ENCODE data around the gene ASXL1.

Gene ASXL1

DNA sequence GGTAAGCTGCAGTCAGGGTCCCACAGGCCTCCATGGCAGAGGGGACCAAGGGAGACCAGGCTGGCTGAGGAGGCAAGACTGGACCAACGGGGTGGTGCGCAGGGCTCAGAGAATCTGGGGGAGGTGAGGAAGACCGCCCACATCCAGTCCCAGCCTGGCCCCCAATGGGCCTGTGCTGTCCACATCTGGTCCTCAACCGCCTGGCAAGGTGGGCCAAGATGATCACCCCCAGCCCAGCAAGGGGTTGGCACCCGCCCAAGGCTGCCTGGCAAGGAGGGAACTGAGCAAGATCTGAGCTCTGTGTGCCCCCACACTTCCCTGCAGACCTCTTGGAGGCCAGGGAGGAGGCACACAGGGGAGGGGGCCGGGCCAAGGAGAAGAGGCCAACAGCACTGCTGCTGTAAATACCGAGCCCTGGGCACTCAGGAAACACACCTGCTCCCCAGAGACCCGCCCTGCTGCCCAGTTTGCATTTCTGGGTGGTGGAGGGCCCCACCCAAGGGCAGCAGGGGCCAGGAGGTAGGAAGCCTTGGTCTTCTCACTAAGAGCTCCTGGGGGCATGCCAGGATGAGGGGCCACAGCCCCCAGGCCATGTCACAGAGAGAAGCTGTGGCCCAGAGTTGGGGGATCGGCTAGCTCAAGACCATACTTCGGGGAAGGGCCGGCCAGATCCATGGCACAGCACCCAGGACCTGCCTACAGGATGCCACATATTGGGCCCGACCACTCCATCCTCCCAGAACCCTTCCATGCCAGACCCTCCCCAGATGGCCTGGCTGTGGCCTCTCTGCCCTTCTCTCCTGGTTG, 109.6 kb downstream of the ASXL1 start:
- no peak for DNase-seq (ENCODE audit: insufficient read length)
- FAIRE-seq: no peak
- no peak for TF ChIP-seq POLR2AphosphoS5 (IDR thresholded peaks at IDR 0.05; ENCODE audit: low read depth, low read length)
- TF ChIP-seq TAF1 (IDR thresholded peaks at IDR 0.05; ENCODE audit: borderline replicate concordance, low read depth, low read length): no peak
- no peak for TF ChIP-seq POLR2A (IDR thresholded peaks at IDR 0.05; ENCODE audit: low read depth, low read length)

DNA sequence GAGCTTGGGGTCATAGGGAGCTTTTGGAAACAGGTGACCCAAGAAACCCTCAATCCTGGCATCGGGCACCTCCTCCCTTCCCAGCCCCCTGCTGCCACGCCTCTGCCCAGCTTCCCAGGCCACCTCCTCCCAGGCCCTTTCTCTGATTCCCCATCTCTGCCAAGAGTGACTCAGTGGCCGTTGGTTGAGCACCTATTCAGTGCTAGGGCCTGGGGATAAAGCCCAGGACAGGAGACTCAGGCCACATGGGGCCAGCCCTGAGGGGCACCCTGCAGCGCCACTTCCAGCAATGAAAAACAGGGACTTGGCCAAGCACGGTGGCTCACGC, 110.1 kb downstream of the ASXL1 start:
- TF ChIP-seq POLR2A (IDR thresholded peaks at IDR 0.05; ENCODE audit: low read depth, low read length): no peak
- TF ChIP-seq POLR2AphosphoS5 (IDR thresholded peaks at IDR 0.05; ENCODE audit: low read depth, low read length): no peak
- TF ChIP-seq TAF1 (IDR thresholded peaks at IDR 0.05; ENCODE audit: borderline replicate concordance, low read depth, low read length): no peak
- no peak for DNase-seq (ENCODE audit: insufficient read length)
- FAIRE-seq: no peak

DNA sequence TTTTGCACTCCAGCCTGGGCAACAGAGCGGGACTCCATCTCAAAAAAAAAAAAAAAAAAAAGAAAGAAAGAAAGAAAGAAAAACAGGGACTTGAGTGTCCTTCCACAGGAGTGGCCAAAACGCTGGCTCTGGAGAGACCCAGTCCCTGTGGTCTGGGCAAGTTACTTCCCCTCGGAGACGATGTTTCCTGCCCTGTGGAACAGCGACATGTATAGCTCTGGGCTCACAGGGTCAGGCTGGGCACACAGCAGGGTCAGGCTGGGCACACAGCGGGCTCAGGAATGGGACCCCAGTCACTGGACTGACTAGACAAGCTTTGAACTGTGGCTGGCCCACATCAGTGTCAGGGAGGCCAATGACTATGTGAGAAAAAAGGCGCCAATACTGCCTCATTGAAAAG, 110.7 kb downstream of the ASXL1 start:
- no peak for FAIRE-seq
- no peak for TF ChIP-seq TAF1 (IDR thresholded peaks at IDR 0.05; ENCODE audit: borderline replicate concordance, low read depth, low read length)
- no peak for DNase-seq (ENCODE audit: insufficient read length)

DNA sequence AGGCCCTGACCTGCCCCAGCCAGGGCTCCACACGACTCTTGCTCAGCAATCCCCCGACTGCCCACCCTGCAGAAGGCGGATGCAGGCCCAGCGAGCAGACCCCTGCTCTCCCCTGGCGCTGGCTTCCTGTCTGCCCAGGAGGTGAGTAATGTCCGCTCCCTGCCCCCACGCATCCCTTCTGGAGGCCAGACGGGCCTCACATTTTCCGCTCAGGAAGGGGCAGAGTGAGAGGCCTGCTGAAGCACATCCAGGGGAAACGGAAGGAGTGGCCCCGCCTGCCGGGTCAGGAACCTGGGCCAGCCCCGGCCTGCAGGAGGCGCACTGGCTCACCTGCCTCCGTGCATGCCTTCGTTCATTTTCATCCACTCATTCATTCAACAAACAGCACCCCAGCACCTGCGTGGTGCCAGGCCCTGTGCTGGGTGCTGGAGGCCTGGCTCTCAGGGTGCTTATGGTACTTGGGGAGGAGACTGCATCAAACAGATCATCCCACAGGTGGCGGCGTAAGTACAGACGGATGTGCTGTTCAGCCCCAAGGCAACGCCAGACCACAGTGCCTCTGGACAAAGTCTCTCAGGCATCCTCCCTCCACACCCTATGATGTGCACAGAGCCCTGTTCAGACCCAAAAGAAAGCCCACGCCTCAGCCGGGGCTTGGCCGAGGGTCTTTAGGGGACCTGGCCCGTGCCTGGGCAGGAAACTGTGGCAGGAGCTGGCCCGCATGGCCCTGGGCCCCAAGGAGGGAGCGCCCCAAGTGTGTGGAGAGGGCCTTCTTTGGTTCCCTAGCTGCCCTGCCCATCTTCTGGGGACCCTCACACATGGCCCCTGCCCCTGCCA, 112.1 kb downstream of the ASXL1 start:
- TF ChIP-seq TAF1 (IDR thresholded peaks at IDR 0.05; ENCODE audit: borderline replicate concordance, low read depth, low read length): no peak
- TF ChIP-seq POLR2A (IDR thresholded peaks at IDR 0.05; ENCODE audit: low read depth, low read length): no peak
- TF ChIP-seq POLR2AphosphoS5 (IDR thresholded peaks at IDR 0.05; ENCODE audit: low read depth, low read length): no peak
- FAIRE-seq (no peak), DNase-seq (ENCODE audit: insufficient read length) (no peak)

DNA sequence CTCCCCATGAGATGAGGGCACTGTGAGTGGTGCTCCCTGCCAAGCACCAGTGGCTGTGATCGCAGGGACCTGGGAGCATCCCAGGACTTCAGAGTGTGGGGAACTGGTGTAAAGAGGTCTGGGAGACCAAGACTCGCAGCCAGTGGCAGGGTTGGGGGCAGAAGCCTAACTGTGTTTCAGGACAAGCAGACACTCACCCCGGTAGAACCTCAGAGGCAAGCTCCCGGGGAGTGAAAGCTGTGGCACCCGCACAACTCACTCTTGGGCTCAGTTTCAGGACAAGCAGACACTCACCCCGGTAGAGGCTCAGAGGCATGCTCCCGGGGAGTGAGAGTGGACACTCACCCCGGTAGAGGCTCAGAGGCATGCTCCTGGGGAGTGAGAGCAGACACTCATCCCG, 112.8 kb downstream of the ASXL1 start:
- no peak for DNase-seq (ENCODE audit: insufficient read length)
- FAIRE-seq: no peak
- no peak for TF ChIP-seq POLR2A (IDR thresholded peaks at IDR 0.05; ENCODE audit: low read depth, low read length)
- no peak for TF ChIP-seq POLR2AphosphoS5 (IDR thresholded peaks at IDR 0.05; ENCODE audit: low read depth, low read length)
- no peak for TF ChIP-seq TAF1 (IDR thresholded peaks at IDR 0.05; ENCODE audit: borderline replicate concordance, low read depth, low read length)

DNA sequence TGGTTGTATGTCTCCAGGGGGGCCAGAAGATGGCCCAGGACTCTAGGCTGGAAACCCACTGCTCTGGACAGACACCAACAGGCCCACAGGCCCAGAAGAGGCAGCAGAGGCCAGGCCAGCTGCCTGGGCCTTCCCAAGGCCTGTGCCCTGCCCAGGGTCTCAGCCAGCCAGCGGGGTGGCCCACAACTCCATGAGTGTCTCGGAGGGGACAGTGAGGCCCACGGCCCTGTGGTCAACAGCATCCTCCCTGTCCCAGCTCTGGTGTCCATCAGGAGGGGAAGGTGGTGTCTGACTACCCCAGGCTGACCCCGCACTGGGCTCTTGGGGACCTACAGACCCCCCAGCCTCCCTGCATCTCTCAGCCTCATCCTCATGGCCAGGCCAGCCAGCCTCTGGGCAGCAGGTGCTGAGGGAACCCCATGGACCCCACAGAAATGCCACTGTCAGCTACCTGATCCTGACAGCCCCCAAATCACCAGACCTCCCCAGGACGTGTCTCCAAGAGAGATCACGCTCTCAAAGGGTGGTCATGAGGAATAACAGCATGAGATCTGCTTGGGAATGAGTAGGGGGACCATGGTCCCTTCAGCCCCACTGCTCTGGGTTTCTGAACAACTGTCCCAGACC, 114.6 kb downstream of the ASXL1 start:
- TF ChIP-seq POLR2A (IDR thresholded peaks at IDR 0.05; ENCODE audit: low read depth, low read length) (no peak), POLR2AphosphoS5 (IDR thresholded peaks at IDR 0.05; ENCODE audit: low read depth, low read length) (no peak), TAF1 (IDR thresholded peaks at IDR 0.05; ENCODE audit: borderline replicate concordance, low read depth, low read length) (no peak)
- FAIRE-seq: no peak

DNA sequence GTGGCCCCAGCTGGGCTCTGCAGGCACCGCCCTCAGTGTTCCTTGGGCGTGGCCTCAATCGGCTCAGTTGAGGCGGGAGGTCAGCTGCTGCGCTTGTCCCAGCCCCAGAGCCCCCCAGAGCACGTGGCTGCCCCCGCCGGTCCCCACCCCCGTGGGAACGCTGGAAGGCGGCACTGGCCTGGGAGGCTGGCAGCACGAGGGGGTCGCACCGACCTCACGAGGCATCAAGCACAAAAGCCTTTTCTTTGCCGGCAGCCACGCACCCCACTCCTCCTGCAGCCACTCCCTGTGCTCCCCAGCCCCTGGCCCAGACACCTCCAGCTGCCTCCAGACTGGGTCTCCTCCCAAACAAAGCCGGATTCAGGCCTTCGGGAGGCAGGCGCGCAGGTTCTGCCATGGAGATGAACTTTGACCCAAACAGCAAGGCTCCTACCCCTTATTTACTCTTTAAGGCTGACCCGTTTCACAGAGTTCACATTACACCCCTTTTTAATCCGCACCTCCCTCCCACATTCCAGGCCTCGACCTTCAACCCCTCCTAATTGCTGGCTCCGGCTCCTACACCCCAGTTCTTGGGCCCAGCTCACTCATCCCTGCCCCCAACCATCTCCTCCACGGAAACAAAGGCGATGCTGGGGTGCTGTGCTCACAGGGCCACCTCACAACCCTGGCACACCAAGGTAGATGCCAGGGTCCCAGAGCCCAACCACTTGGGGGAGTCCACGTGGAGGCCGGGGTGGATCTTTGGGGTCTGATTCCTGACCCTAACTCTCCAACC, 115.3 kb downstream of the ASXL1 start:
- no peak for TF ChIP-seq TAF1 (IDR thresholded peaks at IDR 0.05; ENCODE audit: borderline replicate concordance, low read depth, low read length)
- no peak for TF ChIP-seq POLR2AphosphoS5 (IDR thresholded peaks at IDR 0.05; ENCODE audit: low read depth, low read length)
- no peak for TF ChIP-seq POLR2A (IDR thresholded peaks at IDR 0.05; ENCODE audit: low read depth, low read length)
- no peak for FAIRE-seq
- DNase-seq (ENCODE audit: insufficient read length): no peak

More for the DNA sequence above, 114.6 kb downstream of the ASXL1 start:
- DNase-seq (ENCODE audit: insufficient read length): no peak

DNA sequence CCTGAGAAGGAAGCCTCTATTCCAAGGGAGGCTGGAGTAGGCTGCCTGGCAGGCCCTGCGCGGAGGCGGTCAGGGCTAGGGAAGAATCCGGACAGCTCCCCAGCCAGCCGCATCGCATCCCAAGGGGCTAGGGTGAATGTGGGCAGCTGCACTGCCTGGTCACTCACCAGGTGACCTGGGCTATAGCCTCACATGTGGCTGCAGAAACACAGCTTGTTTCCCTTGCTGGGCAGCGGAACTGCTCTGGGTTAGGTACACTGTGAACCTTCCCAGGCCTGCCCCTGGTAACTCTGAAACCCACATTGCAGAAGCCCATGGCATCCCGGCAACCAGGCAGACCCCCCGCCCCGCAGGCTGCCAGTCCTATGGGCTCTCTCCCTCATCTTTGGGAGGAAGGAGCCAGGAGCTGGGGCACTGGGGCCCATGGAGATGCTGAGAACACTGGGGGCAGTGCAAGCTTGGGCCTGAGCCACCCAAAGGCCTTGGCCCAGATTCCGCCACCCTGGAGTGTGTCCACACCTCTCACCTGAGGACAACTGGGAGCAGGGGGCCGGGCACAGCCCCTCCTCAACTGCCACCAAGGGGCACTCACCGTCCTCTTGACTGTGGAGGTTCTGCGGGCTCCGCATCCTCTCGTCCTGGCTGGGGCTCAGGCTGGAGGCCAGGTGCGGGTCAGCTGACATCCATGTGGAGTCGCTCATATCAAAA, 116.0 kb downstream of the ASXL1 start:
- DNase-seq (ENCODE audit: insufficient read length): no peak
- FAIRE-seq: no peak
- TF ChIP-seq TAF1 (IDR thresholded peaks at IDR 0.05; ENCODE audit: borderline replicate concordance, low read depth, low read length) (no peak), POLR2A (IDR thresholded peaks at IDR 0.05; ENCODE audit: low read depth, low read length) (no peak), POLR2AphosphoS5 (IDR thresholded peaks at IDR 0.05; ENCODE audit: low read depth, low read length) (no peak)

DNA sequence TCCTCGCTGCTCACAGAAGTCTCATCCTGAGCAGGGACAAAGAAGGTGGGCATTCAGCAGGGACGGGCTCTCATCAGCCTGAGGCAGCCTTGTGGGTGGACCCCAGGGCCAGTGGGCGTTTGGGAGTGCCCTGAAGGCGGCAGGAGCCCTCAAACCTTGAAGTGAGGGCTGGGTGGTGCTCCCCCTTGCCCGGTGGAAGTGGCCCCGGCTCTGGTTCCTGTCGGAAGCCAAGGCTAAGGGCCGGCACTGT, 116.5 kb downstream of the ASXL1 start:
- DNase-seq (ENCODE audit: insufficient read length): peak; percentile 27
- FAIRE-seq: no peak
- no peak for TF ChIP-seq POLR2A (IDR thresholded peaks at IDR 0.05; ENCODE audit: low read depth, low read length)
- TF ChIP-seq TAF1 (IDR thresholded peaks at IDR 0.05; ENCODE audit: borderline replicate concordance, low read depth, low read length): no peak
- no peak for TF ChIP-seq POLR2AphosphoS5 (IDR thresholded peaks at IDR 0.05; ENCODE audit: low read depth, low read length)

DNA sequence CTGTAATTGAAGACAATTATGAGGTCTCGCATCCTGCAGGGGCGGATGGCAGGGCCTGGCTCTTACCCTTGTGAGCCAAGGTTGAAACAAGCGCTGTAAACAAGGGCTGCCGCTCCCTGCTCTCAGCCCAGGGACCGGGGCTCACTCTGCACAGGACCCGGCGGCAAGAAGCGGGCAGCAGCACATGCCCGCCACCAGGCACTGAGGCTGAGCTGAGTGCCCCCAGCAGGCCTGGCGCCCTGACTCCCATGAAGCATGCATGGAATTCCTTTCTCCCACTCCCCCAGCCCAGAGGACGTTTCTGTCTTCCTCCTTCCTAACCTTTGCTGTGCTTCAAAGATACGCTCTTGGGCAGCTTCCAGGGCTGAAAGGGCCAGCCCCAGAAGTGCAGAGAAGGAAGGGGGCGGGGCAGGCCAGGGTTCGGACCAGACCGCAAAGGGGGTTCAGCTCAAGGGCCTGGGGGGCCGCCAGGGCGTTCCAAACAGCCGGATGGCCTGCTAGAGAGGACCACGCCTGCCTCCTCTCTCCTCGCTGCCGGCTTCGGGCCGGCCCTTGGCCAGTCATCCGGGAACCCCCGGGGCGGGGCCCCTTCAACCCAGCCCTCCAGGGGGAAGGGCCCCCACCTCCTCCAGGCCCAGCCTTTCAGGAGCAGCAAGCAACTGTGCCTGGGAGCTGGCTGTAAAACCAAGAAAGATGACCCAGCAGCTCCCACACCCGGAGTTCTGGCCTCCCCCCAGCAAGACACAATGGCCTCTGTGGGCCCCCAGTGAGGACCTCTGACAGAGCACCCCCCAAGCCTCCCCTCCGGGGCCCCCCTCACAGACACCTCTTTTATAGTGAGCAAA, 117.1 kb downstream of the ASXL1 start:
- DNase-seq (ENCODE audit: insufficient read length): peak; percentile 75
- no peak for TF ChIP-seq TAF1 (IDR thresholded peaks at IDR 0.05; ENCODE audit: borderline replicate concordance, low read depth, low read length)
- no peak for TF ChIP-seq POLR2AphosphoS5 (IDR thresholded peaks at IDR 0.05; ENCODE audit: low read depth, low read length)
- no peak for TF ChIP-seq POLR2A (IDR thresholded peaks at IDR 0.05; ENCODE audit: low read depth, low read length)
- FAIRE-seq: no peak
